HepG2 (cell line): Measurements from ENCODE around the gene DBN1. TPM values are rescaled to one million over a fixed set of nuclear protein-coding genes. Genes with fewer than 3 reads are reported as not detected.

Experiments
- ATAC-seq: fragments of 200-7000 bp; cut with Tn5 transposase; 3 replicates; pipeline ENCODE4 v1.9.1; 2020; ENCODE audit warnings: mild to moderate bottlenecking, moderate library complexity
- BruUV-seq: library from RNA; stranded (reverse); fragments of 400-500 nt; replicated peaks from 2 replicates; lab custom pipeline; 2021; lab: Mats Ljungman, UMichigan
- CTCF ChIA-PET: fragments of 300-600 bp; formaldehyde crosslinking; extraction: SDS; loops from one replicate; lab custom pipeline; 2021; ENCODE audit warnings: low total read pairs, inconsistent platforms, low intra/inter-chr PET ratio; lab: Yijun Ruan, JAX
- POLR2A ChIA-PET: fragments of 350-600 bp; sonication (Branson Sonifier 250); formaldehyde crosslinking; loops from one replicate; lab custom pipeline; 2020; ENCODE audit warnings: antibody characterized with exemption, inconsistent platforms; lab: Yijun Ruan, JAX
- DNase-seq: peaks from one replicate; pipeline ENCODE4 v3.0.0-alpha.2; 2015; ENCODE audit warnings: low spot score
- FAIRE-seq: peaks from 3 replicates; lab custom pipeline; 2011; peaks lifted over from hg19 to GRCh38; lab: Jason Lieb, UNC
- H2AFZ ChIP-seq: one replicate; pipeline ENCODE4 v1.6.1; 2011; ENCODE audit warnings: low read length, inconsistent platforms
- H3K27ac ChIP-seq: fragments of 300-600 bp; 3 replicates; pipeline ENCODE4 v1.8.0; 2011; ENCODE audit warnings: mixed run types, mild to moderate bottlenecking, mixed read lengths, low read length, inconsistent platforms; ENCODE audit not compliant: insufficient read depth; ENCODE audit errors: extremely low read length
- H3K27me3 ChIP-seq, 2 experiments: fragments of 200-600 bp in 1 of 2; 2 replicates in 1 of 2; 3 replicates in 1 of 2; pipeline versions ENCODE4 v1.6.0 to v1.8.0; 2011; ENCODE audit warnings: low read length in 2 of 2, mild to moderate bottlenecking in 2 of 2, moderate library complexity in 2 of 2, inconsistent platforms in 1 of 2; ENCODE audit not compliant: insufficient read depth in 2 of 2, control insufficient read depth in 1 of 2
- H3K36me3 ChIP-seq, 2 experiments: fragments of 200-600 bp in 1 of 2; replicated peaks in 1 of 2; 2 replicates in 1 of 2; 3 replicates in 1 of 2; pipeline versions ENCODE4 v1.5.1 to v1.8.0; 2011; ENCODE audit warnings: low read length in 2 of 2, inconsistent platforms in 1 of 2; ENCODE audit not compliant: insufficient read depth in 2 of 2, control insufficient read depth in 1 of 2
- H3K4me1 ChIP-seq: 2 replicates; pipeline ENCODE4 v1.5.1; 2012; ENCODE audit warnings: low read length, inconsistent platforms; ENCODE audit not compliant: insufficient read depth
- H3K4me2 ChIP-seq: 2 replicates; pipeline ENCODE4 v1.6.0; 2011; ENCODE audit warnings: low read depth, low read length, inconsistent platforms
- H3K4me3 ChIP-seq, 3 experiments: fragments of 200-600 bp in 1 of 3; sonication (generic), shearing (Covaris generic) in 1 of 3; replicated peaks in 1 of 3; 2 replicates each; pipeline ENCODE4 v1.5.1; 2011 to 2016; ENCODE audit warnings: low read length in 3 of 3, inconsistent platforms in 2 of 3, low read depth in 2 of 3, mild to moderate bottlenecking in 2 of 3, control low read depth in 1 of 3, mixed read lengths in 1 of 3; ENCODE audit not compliant: insufficient read depth in 1 of 3
- H3K79me2 ChIP-seq: one replicate; pipeline ENCODE4 v1.6.1; 2011; ENCODE audit warnings: low read length, inconsistent platforms; ENCODE audit not compliant: insufficient read depth
- H3K9ac ChIP-seq: 2 replicates; pipeline ENCODE4 v1.6.0; 2011; ENCODE audit warnings: mild to moderate bottlenecking, low read depth, low read length, inconsistent platforms; ENCODE audit not compliant: insufficient read depth
- H3K9me3 ChIP-seq: 2 replicates; pipeline ENCODE4 v1.5.1; 2012; ENCODE audit warnings: mild to moderate bottlenecking, low read length
- H4K20me1 ChIP-seq: 2 replicates; pipeline ENCODE4 v1.6.0; 2011; ENCODE audit warnings: inconsistent platforms, mild to moderate bottlenecking, low read length, moderate library complexity; ENCODE audit not compliant: insufficient read depth
- DR1 ChIP-seq: sonication (generic); formaldehyde crosslinking; IDR thresholded peaks from 2 replicates; pipeline ENCODE4 v1.8.0; 2021; ENCODE audit warnings: mild to moderate bottlenecking, missing genetic modification reagents, inconsistent platforms
- ELK4 ChIP-seq: sonication (generic); formaldehyde crosslinking; IDR thresholded peaks from 2 replicates; pipeline ENCODE4 v1.9.0; 2021; ENCODE audit warnings: missing genetic modification reagents, borderline replicate concordance
- ESRRA ChIP-seq: sonication (generic); formaldehyde crosslinking; IDR thresholded peaks from 2 replicates; pipeline ENCODE4 v1.5.1; 2020; ENCODE audit warnings: mild to moderate bottlenecking, low read depth, missing genetic modification reagents
- IRF1 ChIP-seq: sonication (generic); formaldehyde crosslinking; IDR thresholded peaks from 2 replicates; pipeline ENCODE4 v1.4.0; 2020; ENCODE audit warnings: low read depth, mild to moderate bottlenecking, missing genetic modification reagents
- KLF11 ChIP-seq: IDR thresholded peaks from 2 replicates; pipeline ENCODE4 v1.6.1; 2016; ENCODE audit warnings: missing compliant biosample characterization
- KLF6 ChIP-seq: IDR thresholded peaks from 2 replicates; pipeline ENCODE4 v1.8.0; 2016; ENCODE audit warnings: missing biosample characterization, missing genetic modification reagents
- NFIC ChIP-seq: IDR thresholded peaks from 2 replicates; pipeline ENCODE4 v1.6.1; 2012; ENCODE audit warnings: mild to moderate bottlenecking, low read length, inconsistent platforms
- SMYD3 ChIP-seq: sonication (generic); formaldehyde crosslinking; IDR thresholded peaks from 2 replicates; pipeline ENCODE4 v1.8.1; 2023; ENCODE audit warnings: mild to moderate bottlenecking, missing genetic modification reagents
- ZFX ChIP-seq: sonication (generic); formaldehyde crosslinking; IDR thresholded peaks from 2 replicates; pipeline ENCODE4 v1.4.0; 2020; ENCODE audit warnings: mild to moderate bottlenecking, low read depth, missing genetic modification reagents, moderate library complexity
- ZKSCAN8 ChIP-seq: IDR thresholded peaks from 2 replicates; pipeline ENCODE4 v1.6.1; 2016; ENCODE audit warnings: borderline replicate concordance, missing genetic modification reagents, missing compliant biosample characterization
- ZNF205 ChIP-seq: IDR thresholded peaks from 2 replicates; pipeline ENCODE4 v1.6.1; 2018; ENCODE audit warnings: missing biosample characterization, missing genetic modification reagents
- ZNF24 ChIP-seq: fragments of 450-650 bp; IDR thresholded peaks from 2 replicates; pipeline ENCODE4 v1.6.1; 2017; ENCODE audit warnings: antibody characterized with exemption, mild to moderate bottlenecking
- ZNF512 ChIP-seq: sonication (generic); formaldehyde crosslinking; IDR thresholded peaks from 2 replicates; pipeline ENCODE4 v1.4.0; 2020; ENCODE audit warnings: mild to moderate bottlenecking, missing genetic modification reagents
- ZNF777 ChIP-seq: sonication (generic); formaldehyde crosslinking; IDR thresholded peaks from 2 replicates; pipeline ENCODE4 v1.4.0; 2020; ENCODE audit warnings: missing genetic modification reagents
- WGBS: methylation state at CpG from one replicate; pipeline ENCODE4 v1.1.6; 2017; ENCODE audit warnings: low lambda C conversion rate; 5-methylcytosine and 5-hydroxymethylcytosine counted together
- in situ Hi-C: cut with HindIII; loops from 2 replicates; pipeline ENCODE4 v1.10.0; 2017; ENCODE audit warnings: low pct_unique_long_range_greater_than_20kb; ENCODE audit not compliant: extremely low pct_ligation_motif_present
- intact Hi-C: fragments of 100-400 bp; cut with micrococcal nuclease; formaldehyde crosslinking; loops from one replicate; pipeline ENCODE4 v1.10.0; 2022; ENCODE audit not compliant: unreplicated experiment
- polyA plus RNA-seq, 8 experiments: library from polyadenylated mRNA; depleted of rRNA in 3 of 8; stranded (reverse) in 7 of 8; unstranded in 1 of 8; fragments of >200 nt; fragmentation: Illumina TruSeq in 4 of 8; extraction: Trizol in 4 of 8; gene quantifications; 2 replicates each; pipeline versions ENCODE4 v1.2.1 to v1.2.3, GENCODE V29; 2011 to 2016; ENCODE audit warnings: low read depth in 4 of 8, missing spikeins in 1 of 8, mixed read lengths in 1 of 8; ENCODE audit not compliant: insufficient read depth in 1 of 8
- total RNA-seq, 5 experiments: library from RNA; depleted of rRNA; stranded (reverse); fragments of >200 nt; fragmentation: Illumina TruSeq; extraction: Trizol; gene quantifications; 2 replicates each; pipeline ENCODE4 v1.2.3, GENCODE V29; 2016; ENCODE audit warnings: low read depth in 1 of 5
- TF ChIP-seq, protein P1 (sequence below): sonication (generic); formaldehyde crosslinking; IDR thresholded peaks from 2 replicates; pipeline ENCODE4 v1.5.0; 2020; ENCODE audit warnings: mild to moderate bottlenecking, missing genetic modification reagents, borderline replicate concordance

Gene DBN1
- total and polyA plus RNA-seq, 2 of the 13 experiments (the other 11 are each of a cell fraction or from before 2014, with no cell fraction given) = 27.0 to 37.3 TPM

GRCh38 chr5:177482359-177482795 lies 8.9 kb upstream of the DBN1 start:
- Histone ChIP-seq H3K27me3 (no peaks in the 10 kb centered on the region), H3K27ac (no peak overlapping the region), H3K9ac (no peak overlapping the region), H3K4me2 (no peak overlapping the region), H3K79me2 (no peaks in the 10 kb centered on the region), H4K20me1 (no peaks in the 10 kb centered on the region), H3K4me3 (no peak overlapping the region), H3K4me1 (peaks cover 21% of the 10 kb centered on the region), H3K9me3 (no peaks in the 10 kb centered on the region), H2AFZ (no peak overlapping the region), H3K36me3 (peaks cover 3% of the 10 kb centered on the region in 2 experiments; a peak in 4 of 5 replicates)
- in situ Hi-C loops (no loop called here), intact Hi-C loops (no loop called here)
- no peak for FAIRE-seq
- ATAC-seq = no peak
- DNase-seq = no peak
- 90% methylated on average over 10 of the region's 10 CpGs for WGBS
- BruUV-seq = no TSS peak
- ChIA-PET POLR2A (no interaction called here), CTCF (no interaction called here)
- TF ChIP-seq IRF1 (CRISPR knock-in tag) (no peak), ZFX (CRISPR knock-in tag) (no peak), ELK4 (no peak), DR1 (no peak), ZNF777 (no peak), SMYD3 (CRISPR knock-in tag) (no peak), NFIC (no peak), ZNF24 (no peak), KLF6 (no peak), ESRRA (CRISPR knock-in tag) (no peak), ZNF205 (CRISPR knock-in tag) (no peak), ZKSCAN8 (no peak), ZNF512 (no peak), KLF11 (CRISPR knock-in tag) (no peak)
- TF ChIP-seq, protein P1, sequence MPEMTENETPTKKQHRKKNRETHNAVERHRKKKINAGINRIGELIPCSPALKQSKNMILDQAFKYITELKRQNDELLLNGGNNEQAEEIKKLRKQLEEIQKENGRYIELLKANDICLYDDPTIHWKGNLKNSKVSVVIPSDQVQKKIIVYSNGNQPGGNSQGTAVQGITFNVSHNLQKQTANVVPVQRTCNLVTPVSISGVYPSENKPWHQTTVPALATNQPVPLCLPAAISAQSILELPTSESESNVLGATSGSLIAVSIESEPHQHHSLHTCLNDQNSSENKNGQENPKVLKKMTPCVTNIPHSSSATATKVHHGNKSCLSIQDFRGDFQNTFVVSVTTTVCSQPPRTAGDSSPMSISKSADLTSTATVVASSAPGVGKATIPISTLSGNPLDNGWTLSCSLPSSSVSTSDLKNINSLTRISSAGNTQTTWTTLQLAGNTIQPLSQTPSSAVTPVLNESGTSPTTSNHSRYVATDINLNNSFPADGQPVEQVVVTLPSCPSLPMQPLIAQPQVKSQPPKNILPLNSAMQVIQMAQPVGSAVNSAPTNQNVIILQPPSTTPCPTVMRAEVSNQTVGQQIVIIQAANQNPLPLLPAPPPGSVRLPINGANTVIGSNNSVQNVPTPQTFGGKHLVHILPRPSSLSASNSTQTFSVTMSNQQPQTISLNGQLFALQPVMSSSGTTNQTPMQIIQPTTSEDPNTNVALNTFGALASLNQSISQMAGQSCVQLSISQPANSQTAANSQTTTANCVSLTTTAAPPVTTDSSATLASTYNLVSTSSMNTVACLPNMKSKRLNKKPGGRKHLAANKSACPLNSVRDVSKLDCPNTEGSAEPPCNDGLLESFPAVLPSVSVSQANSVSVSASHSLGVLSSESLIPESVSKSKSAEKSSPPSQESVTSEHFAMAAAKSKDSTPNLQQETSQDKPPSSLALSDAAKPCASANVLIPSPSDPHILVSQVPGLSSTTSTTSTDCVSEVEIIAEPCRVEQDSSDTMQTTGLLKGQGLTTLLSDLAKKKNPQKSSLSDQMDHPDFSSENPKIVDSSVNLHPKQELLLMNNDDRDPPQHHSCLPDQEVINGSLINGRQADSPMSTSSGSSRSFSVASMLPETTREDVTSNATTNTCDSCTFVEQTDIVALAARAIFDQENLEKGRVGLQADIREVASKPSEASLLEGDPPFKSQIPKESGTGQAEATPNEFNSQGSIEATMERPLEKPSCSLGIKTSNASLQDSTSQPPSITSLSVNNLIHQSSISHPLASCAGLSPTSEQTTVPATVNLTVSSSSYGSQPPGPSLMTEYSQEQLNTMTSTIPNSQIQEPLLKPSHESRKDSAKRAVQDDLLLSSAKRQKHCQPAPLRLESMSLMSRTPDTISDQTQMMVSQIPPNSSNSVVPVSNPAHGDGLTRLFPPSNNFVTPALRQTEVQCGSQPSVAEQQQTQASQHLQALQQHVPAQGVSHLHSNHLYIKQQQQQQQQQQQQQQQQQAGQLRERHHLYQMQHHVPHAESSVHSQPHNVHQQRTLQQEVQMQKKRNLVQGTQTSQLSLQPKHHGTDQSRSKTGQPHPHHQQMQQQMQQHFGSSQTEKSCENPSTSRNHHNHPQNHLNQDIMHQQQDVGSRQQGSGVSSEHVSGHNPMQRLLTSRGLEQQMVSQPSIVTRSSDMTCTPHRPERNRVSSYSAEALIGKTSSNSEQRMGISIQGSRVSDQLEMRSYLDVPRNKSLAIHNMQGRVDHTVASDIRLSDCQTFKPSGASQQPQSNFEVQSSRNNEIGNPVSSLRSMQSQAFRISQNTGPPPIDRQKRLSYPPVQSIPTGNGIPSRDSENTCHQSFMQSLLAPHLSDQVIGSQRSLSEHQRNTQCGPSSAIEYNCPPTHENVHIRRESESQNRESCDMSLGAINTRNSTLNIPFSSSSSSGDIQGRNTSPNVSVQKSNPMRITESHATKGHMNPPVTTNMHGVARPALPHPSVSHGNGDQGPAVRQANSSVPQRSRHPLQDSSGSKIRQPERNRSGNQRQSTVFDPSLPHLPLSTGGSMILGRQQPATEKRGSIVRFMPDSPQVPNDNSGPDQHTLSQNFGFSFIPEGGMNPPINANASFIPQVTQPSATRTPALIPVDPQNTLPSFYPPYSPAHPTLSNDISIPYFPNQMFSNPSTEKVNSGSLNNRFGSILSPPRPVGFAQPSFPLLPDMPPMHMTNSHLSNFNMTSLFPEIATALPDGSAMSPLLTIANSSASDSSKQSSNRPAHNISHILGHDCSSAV (CRISPR knock-in tag) = no peak
